GM13977 (cell line): Measurements from ENCODE around the gene TADA2B.

Experiments used
- DNase-seq: peaks from one replicate; pipeline ENCODE4 v3.0.0; 2012; ENCODE audit warnings: low spot score
- CTCF ChIP-seq: IDR thresholded peaks from 2 replicates; pipeline ENCODE4 v1.5.1; 2012; ENCODE audit warnings: mild to moderate bottlenecking, control low read depth; ENCODE audit not compliant: insufficient read depth; ENCODE audit errors: extremely low read depth, missing control alignments
- in situ Hi-C: fragments of 300-500 bp; cut with MboI; formaldehyde crosslinking; loops from one replicate; pipeline ENCODE4 v1.12.0; 2022; ENCODE audit warnings: low sequenced_read_pairs, low pct_unique_long_range_greater_than_20kb, mixed read lengths, inconsistent platforms; ENCODE audit not compliant: unreplicated experiment

The TADA2B gene

GRCh38 chr4:7060346-7061150, 17.4 kb downstream of the TADA2B start:
- in situ Hi-C loops: no loop called here
- no peak for DNase-seq
- no peak for TF ChIP-seq CTCF

- in situ Hi-C loops: no loop called here
- no peak for TF ChIP-seq CTCF
- no peak for DNase-seq
Measured at GRCh38 chr4:7061815-7062214, 18.6 kb downstream of the TADA2B start.

GRCh38 chr4:7062816-7063215, 19.6 kb downstream of the TADA2B start:
- no peak for TF ChIP-seq CTCF
- DNase-seq: no peak
- in situ Hi-C loops: no loop called here

GRCh38 chr4:7063362-7063761, 20.2 kb downstream of the TADA2B start:
- in situ Hi-C loops: no loop called here
- no peak for TF ChIP-seq CTCF
- DNase-seq: no peak

- in situ Hi-C loops: no loop called here
- no peak for DNase-seq
- TF ChIP-seq CTCF: no peak
Measured at GRCh38 chr4:7066006-7066405, 22.8 kb downstream of the TADA2B start.

- DNase-seq: no peak
- in situ Hi-C loops: no loop called here
- no peak for TF ChIP-seq CTCF
Measured at GRCh38 chr4:7066493-7066892, 23.3 kb downstream of the TADA2B start.

GRCh38 chr4:7067126-7067451, 23.9 kb downstream of the TADA2B start:
- TF ChIP-seq CTCF: no peak
- in situ Hi-C loops: no loop called here
- no peak for DNase-seq
